ENCODE results near the gene CCDC88B. TPM values are rescaled to one million over a fixed set of nuclear protein-coding genes. Genes with fewer than 3 reads are reported as not detected.

CCDC88B gene
- total and polyA plus RNA-seq, 7 donors = 1.4 to 3.6 (median 2.6) TPM

DNA sequence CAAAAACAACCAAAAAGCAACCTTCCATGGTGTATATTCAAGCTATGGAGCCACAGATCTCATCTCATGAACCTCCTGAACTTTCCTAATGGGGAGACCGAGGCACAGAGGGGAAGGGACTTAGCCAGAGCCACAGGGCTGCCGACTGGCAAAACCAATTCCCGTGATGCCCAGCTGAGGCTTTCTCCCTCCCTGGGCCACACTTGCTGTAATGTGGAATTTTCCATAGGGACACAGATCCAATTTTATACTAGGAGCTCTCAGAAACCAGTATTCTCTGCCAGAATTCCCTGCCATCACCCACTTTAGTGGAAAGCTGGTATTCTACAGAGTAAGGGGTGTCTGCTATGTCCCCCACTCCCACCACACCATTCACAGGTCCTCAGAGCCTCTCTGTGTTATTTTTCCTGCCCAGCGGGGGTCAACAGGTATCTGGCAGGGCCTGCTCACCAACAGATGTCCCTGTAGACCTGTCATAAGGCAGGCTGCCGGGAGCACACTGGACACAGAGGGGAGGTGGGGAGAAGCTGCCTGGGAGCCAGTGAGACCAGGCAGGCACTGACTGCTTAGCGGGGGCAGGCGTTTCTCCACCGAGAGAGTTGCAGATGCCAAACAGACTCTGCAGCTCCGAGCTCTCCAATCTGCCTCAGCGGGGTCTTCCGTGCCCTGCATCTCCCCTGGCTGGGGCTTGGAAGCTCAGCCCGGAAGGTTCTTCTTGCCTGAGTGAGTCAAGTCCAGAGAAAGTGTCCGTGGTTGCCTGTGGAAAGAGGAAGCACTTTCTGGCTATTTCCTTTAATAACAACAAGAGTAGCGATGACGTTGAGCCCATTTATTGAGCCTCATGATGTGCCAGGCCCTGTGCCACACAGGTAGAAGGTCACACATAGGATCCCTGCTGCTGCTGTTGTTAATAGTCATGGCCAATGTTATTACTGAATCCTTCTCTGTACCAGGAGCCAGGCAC is 45.3 kb downstream of the CCDC88B start:
- WGBS, 3 donors = 58 to 68% (median 62%) methylated on average over 15 of the region's 15 CpGs
- DNase-seq = no peak
- TF ChIP-seq CTCF (IDR thresholded peaks at IDR 0.05) = no peak
- Histone ChIP-seq H3K27ac (no peak overlapping the region), H3K4me1 (peaks cover 5% of the 10 kb centered on the region), H3K27me3 (ENCODE audit: insufficient read depth in 3 of 3, low read length in 2 of 3) (no peaks in the 10 kb centered on the region), H3K36me3 (ENCODE audit: insufficient read depth in 1 of 2, low read depth in 1 of 2) (no peaks in the 10 kb centered on the region), H3K4me3 (no peak overlapping the region), H3K9me3 (no peaks in the 10 kb centered on the region)
- ATAC-seq = peak in 1 of 4 donors; percentile 21
- intact Hi-C loops (cut with DNase I) = no loop called here

GRCh38 chr11:64385945-64386704 is 46.1 kb downstream of the CCDC88B start:
- Histone ChIP-seq H3K4me1 (peaks cover 5% of the 10 kb centered on the region), H3K36me3 (ENCODE audit: insufficient read depth in 1 of 2, low read depth in 1 of 2) (no peaks in the 10 kb centered on the region), H3K27me3 (ENCODE audit: insufficient read depth in 3 of 3, low read length in 2 of 3) (no peaks in the 10 kb centered on the region), H3K9me3 (no peaks in the 10 kb centered on the region), H3K27ac (no peak overlapping the region), H3K4me3 (no peak overlapping the region)
- WGBS, 3 donors = 90 to 91% (median 91%) methylated on average over 11 of the region's 11 CpGs
- intact Hi-C loops (cut with DNase I) = no loop called here
- peak in 1 of 4 donors; percentile 32 for ATAC-seq
- no peak for TF ChIP-seq CTCF (IDR thresholded peaks at IDR 0.05)
- DNase-seq = no peak

GRCh38 chr11:64387916-64388315 is 47.9 kb downstream of the CCDC88B start:
- peaks cover 5% of the 10 kb centered on the region for H3K4me1 ChIP-seq
- no peak for TF ChIP-seq CTCF (IDR thresholded peaks at IDR 0.05)
- H3K4me3 ChIP-seq = no peak overlapping the region
- no peaks in the 10 kb centered on the region for H3K36me3 ChIP-seq (ENCODE audit: insufficient read depth in 1 of 2, low read depth in 1 of 2)
- H3K27me3 ChIP-seq (ENCODE audit: insufficient read depth in 3 of 3, low read length in 2 of 3) = no peaks in the 10 kb centered on the region
- no peaks in the 10 kb centered on the region for H3K9me3 ChIP-seq
- DNase-seq (no peak), ATAC-seq (no peak)
- intact Hi-C loops (cut with DNase I) = no loop called here
- no peak overlapping the region for H3K27ac ChIP-seq

DNA sequence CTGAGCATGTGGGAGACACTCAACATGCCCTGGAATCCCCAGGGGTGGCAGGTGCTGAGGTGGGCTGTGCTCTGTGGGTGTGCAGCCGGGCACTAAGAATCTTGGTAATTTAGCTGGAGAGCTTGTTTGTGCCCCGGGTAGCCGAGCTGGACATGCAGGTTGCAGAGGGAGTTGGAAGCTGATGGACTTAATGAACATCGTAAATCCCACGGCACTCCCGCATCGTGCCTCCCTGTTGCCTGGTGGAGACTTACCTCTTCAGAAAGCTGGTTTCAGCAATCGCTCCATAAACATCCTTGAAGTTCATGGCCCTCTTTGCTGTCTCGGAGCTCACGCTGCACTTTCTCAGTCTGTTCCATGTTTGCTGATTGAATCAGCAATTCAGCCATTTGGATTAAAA is 48.9 kb downstream of the CCDC88B start:
- H3K4me3 ChIP-seq = no peak overlapping the region
- ATAC-seq (no peak), DNase-seq (no peak)
- 69 to 79% (median 76%) methylated on average over 10 of the region's 10 CpGs for WGBS, 3 donors
- TF ChIP-seq CTCF (IDR thresholded peaks at IDR 0.05) = no peak
- no peaks in the 10 kb centered on the region for H3K36me3 ChIP-seq (ENCODE audit: insufficient read depth in 1 of 2, low read depth in 1 of 2)
- H3K27me3 ChIP-seq (ENCODE audit: insufficient read depth in 3 of 3, low read length in 2 of 3) = no peaks in the 10 kb centered on the region
- H3K9me3 ChIP-seq = no peaks in the 10 kb centered on the region
- no peak overlapping the region for H3K27ac ChIP-seq
- peaks cover 5% of the 10 kb centered on the region for H3K4me1 ChIP-seq
- intact Hi-C loops (cut with DNase I) = no loop called here

Measured in psoas muscle (tissue), 8 donors.